Measurements from ENCODE around the gene WDR27.

WDR27 gene

GRCh38 chr6:169642455-169642854 is 59.4 kb downstream of the WDR27 start:
- ChIA-PET CTCF (no interaction called here), POLR2A (no interaction called here)
- no peak overlapping the region for H3K4me3 ChIP-seq (ENCODE audit: low read depth, low read length)
- TF ChIP-seq ZBTB11 (tag by site-specific recombination; conservative IDR thresholded peaks at IDR 0.05; ENCODE audit: low read depth) (no peak), ZNF555 (tag by site-specific recombination; conservative IDR thresholded peaks at IDR 0.05) (no peak), ZNF785 (tag by site-specific recombination; IDR thresholded peaks at IDR 0.05) (no peak), ZBTB7A (tag by site-specific recombination; IDR thresholded peaks at IDR 0.05; ENCODE audit: low read depth) (no peak), ZNF692 (tag by site-specific recombination; IDR thresholded peaks at IDR 0.05) (no peak), ZNF214 (tag by site-specific recombination; IDR thresholded peaks at IDR 0.05; ENCODE audit: borderline replicate concordance) (no peak), KLF17 (tag by site-specific recombination; IDR thresholded peaks at IDR 0.05) (no peak), GLI4 (tag by site-specific recombination; IDR thresholded peaks at IDR 0.05) (no peak), ZNF37A (tag by site-specific recombination; IDR thresholded peaks at IDR 0.05) (no peak), WT1 (tag by site-specific recombination; IDR thresholded peaks at IDR 0.05) (no peak), ZBTB1 (tag by site-specific recombination; IDR thresholded peaks at IDR 0.05) (no peak), PRDM1 (tag by site-specific recombination; IDR thresholded peaks at IDR 0.05) (no peak), ZBTB8A (tag by site-specific recombination; IDR thresholded peaks at IDR 0.05) (no peak), GLIS2 (tag by site-specific recombination; IDR thresholded peaks at IDR 0.05) (no peak), MEIS1 (CRISPR knock-in tag; IDR thresholded peaks at IDR 0.05; ENCODE audit: borderline replicate concordance) (no peak), ZSCAN4 (tag by site-specific recombination; IDR thresholded peaks at IDR 0.05) (no peak), CTCF (tag by site-specific recombination; IDR thresholded peaks at IDR 0.05) (no peak), ZNF513 (tag by site-specific recombination; IDR thresholded peaks at IDR 0.05) (no peak)
- peaks cover 0 to 15% of the 10 kb centered on the region in 2 experiments; a peak in 1 of 3 replicates for H3K36me3 ChIP-seq (ENCODE audit: control insufficient read depth in 2 of 2, insufficient read depth in 1 of 2, low read length in 2 of 2)
- no peak overlapping the region for H3K27ac ChIP-seq (ENCODE audit: extremely low read depth, low read depth, low read length)
- no peaks in the 10 kb centered on the region for H3K9me3 ChIP-seq (ENCODE audit: control insufficient read depth, insufficient read depth, low read depth, low read length)
- H3K4me1 ChIP-seq (ENCODE audit: control insufficient read depth, insufficient read depth, low read length): no peaks in the 10 kb centered on the region

Measured in HEK293 (cell line).